HG02970 (cell line): Measurements from ENCODE around the gene RPE.

Source experiments
- ATAC-seq: cut with Tn5 transposase; IDR thresholded peaks from one replicate; pipeline ENCODE4 v1.9.1; 2021; ENCODE audit warnings: mild to moderate bottlenecking, moderate library complexity, moderate number of reproducible peaks; ENCODE audit not compliant: unreplicated experiment, low FRiP score

The RPE gene

DNA sequence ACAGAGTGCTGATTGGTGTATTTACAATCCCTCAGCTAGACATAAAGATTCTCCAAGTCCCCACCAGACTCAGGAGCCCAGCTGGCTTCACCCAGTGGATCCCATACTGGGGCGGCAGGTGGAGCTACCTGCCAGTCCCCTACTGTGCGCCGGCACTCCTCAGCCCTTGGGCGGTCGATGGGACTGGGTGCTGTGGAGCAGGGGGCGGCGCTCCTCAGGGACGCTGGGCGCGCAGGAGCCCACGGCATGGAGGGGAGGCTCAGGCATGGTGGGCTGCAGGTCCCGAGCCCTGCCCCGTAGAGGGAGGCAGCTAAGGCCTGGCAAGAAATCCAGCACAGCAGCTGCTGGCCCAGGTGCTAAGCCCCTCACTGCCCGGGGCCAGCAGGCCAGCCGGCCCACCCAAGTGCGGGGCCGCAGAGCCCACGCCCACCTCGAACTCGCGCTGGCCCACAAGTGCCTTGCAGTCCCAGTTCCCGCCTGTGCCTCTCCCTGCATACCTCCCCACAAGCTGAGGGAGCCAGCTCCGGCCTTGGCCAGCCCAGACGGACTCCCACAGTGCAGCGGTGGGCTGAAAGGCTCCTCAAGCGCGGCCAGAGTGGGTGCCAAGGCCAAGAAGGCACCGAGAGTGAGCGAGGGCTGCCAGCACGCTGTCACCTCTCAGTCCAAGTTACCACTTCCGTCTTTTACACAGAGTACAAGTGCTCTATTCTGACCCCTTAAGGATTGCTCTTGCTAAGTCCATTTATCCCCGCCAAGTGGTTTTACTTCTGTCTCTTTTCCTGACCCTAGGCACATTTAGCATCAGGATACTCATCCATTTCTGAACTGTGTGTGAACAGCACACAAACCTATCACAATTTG is 1.7 kb upstream of the RPE start:
- ATAC-seq: no peak

DNA sequence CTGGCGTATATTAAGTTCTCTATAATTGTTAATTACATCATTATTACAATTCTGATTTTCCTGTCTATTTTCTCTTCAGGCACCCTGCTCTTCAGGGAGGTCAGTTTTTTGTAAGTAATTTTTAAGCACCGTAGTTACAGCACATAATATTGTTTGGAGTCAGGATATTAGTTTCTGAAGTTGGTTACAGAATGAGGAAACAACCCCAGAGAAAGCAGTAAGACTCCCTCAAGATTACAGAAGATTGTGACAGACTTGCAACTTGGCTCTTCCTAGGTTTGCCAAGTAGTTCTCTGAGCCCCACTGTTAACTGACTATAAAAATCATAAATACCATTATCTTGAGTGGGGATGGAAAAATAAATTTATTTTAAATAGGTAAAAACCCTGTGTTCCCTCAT is 921 bp downstream of the RPE start:
- no peak for ATAC-seq

DNA sequence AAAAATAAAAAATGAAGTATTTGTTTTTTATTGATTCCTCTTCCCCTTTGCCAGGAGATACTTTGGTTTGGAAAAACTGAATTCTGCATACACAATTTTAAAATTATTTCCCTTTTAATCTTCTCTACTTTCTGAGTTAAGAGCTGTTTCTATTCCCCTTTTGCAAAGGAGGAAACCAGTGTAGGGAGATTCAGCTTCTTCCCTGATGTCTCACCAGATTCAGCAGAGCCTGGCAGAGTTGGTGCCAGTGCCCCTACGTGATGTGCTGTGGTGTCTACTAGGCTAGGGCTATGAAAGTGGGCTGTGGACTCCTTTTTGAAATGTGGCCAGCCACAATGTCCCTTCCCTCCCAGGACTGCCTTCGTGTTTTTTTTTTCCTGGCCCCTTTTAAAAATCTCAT is 2.4 kb downstream of the RPE start:
- ATAC-seq: no peak

DNA sequence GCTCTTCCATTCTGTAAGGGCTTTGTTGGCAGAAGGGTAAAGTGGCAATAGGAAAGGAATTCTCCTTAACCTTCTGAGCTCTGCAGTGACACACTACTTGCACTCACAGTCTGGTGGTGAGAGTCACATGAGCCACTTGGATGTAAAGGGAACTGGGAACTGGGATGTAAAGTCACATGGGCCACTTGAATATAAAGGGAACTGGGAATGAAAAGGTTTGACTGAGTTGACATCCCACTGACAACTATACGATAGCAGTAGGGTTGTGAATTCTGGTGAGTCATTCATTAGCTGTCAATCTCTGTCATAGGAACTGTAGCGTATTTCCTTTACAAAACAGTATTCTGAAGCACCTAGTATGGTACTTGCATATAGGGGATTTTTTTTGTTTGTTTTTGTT is 5.5 kb downstream of the RPE start:
- no peak for ATAC-seq

DNA sequence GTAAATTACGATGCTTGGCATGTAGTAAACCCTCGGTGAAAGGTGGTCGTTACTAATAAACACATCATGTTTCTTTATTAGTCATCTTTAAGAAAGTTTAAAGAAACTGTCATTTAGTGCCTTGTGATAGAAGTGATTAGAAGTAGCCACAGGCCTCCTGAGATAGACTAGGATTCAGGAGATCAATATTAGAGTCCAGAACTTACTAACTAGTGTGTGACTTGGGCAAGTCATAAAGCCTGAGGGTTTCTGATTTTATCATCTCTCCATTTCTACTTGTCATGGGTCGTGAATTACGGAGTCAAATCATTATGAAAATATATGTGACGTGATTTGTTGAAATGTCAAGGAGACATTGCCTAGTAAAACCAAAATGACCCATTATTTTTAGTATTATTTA is 6.7 kb downstream of the RPE start:
- no peak for ATAC-seq

DNA sequence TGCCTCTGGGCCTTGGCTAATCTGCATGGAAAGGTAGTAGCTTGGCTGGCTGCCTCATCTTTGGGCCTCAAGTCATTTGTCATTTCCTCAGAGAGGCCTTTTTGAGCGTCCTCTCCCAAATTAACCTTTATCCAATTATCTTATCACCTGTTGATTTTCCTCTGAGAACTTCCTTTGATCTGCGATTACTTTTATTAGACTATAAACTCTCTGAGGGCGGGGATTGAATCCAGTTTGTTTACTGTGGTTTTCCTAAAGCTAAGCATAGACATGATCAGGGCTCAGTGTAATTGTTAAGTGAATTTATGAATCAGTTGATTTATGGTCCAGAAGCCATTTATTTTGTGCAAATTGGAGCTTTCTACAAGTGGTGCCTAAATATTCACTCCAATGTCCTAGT is 7.5 kb downstream of the RPE start:
- ATAC-seq: no peak

DNA sequence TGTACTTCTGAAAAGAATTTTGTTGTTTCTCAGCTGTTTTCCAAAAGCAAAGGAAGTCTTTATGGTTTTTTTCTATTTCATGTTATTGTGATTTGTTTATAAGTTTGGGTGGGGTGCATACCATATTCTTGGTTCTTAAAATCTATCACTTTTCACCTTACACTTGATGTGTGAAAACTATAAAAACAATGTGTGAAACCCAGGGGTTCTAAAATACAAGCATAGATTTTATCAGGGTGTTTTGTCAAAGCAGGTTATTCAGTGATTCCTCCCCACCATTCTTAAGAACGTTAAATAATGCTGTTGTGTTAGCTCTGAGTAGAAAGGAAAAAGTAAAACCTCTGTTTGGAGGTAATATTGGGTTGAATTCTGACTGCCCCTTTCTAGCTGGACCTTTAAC is 17.7 kb downstream of the RPE start:
- no peak for ATAC-seq

DNA sequence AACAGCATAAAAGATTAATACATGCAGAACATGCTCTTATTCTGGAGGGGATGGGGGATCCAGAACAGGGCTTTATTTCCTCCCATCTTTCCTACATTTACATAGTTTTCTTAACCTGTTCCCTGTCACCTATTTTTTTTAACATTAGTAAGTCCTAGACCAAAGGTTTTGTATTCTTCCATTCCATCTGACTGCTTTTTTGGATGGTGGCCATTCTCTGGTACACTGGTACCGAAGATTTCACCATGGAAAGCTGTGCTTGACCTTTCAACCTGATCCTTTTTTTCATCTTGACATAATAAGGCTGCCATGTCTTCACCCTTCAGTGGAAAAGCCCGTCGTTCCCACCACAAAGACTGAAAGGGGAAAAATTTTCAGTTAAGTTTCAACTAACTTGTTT is 20.4 kb downstream of the RPE start:
- ATAC-seq: no peak

DNA sequence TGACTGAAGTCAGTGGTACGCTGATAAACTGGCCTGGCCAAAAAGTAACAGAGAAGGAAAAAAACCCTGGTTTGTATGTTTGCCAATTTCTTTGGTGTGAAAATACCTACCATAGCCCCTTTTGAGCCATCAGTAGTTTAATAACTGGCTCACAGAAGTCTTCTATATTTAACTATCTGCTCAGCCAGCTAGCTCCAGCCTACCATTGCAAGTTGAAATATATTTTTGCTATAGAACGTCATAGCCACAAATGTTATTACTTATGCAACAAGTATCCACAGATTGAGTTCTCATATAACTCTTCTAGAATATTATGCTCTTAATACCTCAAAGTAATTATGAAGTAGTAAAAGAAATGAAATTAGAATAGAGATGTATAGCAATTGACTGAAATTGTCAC is 25.2 kb downstream of the RPE start:
- no peak for ATAC-seq

DNA sequence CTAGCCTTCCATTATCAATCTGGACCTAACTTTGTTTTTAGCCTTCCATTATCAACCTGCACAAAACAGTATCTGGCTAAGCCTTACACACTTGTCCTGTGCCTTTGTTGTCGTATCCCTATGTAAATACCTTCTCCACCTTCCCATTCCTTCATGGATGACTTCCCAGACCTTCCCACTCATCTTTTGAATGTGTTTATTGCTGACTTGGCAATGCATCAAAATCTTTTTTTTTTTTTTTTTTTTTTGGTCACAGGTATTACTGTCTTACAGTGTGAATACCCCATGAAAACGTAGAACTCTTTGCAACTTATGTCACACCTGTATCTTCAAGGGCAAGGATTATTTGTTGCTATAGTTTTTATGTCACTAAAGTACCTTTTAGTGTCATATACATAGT is 25.7 kb downstream of the RPE start:
- ATAC-seq: no peak

DNA sequence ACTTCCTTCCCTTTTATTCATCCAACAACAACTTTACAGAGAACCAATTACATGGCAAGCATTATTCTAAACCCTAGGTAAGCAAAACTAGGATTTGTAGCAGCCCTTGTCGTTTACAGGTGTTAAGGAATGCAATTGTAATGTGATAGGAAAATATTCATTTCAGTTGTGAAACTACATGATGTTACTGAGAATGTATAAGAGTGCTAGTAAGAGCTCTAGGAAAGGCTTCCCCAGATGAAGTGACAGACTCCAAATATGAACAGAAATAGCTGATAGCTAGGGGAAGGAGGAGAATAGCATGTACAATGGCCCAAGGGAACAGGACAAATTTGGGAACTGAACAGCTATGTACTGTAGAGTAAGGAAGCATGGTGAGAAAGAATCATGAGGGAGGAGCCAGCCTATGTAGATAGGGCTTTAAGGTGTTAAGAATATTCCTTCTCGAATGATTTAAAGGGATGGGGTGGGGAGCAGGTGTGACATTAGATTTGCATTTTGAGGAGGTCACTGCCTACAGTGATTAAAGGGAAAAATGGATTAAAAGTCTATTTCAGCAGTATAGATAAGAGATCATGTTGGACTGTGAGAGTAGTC is 31.7 kb downstream of the RPE start:
- no peak for ATAC-seq

DNA sequence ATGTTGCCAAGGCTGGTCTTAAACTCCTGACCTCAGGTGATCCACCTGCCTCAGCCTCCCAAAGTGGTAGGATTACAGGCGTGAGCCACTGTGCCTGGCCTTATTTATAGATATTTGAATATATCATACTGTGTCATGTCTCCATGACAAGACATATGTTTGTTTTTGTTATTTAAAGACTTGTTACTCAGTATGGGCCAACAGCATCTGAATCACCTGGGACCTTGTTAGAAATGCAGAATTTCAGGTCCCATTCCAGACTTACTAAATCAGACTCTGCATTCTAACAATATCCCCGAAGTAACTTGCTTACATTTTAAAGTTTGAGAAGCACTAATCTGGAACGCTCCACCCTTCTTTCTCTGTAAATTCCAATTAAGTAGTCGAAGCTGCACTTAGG is 33.2 kb downstream of the RPE start:
- ATAC-seq: no peak

DNA sequence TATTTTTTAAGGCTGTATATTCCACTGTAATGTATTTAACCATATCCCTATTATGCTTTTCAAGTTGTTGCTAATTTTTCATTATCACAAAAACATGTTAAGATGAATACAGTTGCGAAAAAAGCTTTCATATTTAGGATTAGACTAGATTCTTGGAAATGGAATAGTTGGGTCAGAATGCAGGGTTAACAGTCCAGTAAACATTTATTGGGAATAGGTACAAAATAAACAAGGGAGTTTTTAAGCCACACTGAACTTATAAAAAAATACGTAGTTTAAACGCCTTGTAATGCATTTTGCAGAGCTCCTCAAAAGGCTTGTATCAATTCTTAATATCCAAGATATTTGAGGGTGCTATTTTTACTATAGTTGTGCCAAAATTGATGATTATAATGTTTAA is 35.6 kb downstream of the RPE start:
- no peak for ATAC-seq

DNA sequence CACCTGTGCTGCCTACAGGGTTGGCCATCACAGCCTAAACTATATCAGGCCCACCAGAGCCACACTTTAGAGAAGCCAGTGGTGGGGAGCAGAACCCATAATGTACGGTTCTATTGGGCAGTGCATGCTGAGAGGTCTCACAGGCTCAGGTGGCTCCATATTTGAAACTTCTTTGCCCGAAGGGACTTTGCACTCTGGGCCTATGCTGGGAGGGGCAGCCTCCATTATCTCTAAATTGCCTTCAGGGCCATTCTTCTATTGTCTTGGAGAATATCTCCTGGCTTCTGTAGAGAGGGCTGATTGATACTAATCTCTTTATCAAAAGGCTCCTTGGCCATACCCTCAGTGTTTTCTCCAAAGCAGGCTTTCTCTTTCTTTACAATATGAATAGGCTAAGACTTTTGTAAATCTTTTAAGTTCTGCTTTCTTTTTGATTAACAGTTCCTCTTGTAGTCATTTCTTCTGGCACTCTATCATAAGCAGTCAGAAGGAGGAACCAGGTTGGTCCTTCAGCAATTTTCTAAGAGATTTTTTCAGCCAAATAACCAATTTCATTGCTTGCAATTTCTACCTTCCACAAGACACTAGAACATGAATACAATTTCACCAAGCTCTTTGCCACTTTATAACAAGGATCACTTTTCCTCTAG is 44.5 kb downstream of the RPE start:
- ATAC-seq: no peak

DNA sequence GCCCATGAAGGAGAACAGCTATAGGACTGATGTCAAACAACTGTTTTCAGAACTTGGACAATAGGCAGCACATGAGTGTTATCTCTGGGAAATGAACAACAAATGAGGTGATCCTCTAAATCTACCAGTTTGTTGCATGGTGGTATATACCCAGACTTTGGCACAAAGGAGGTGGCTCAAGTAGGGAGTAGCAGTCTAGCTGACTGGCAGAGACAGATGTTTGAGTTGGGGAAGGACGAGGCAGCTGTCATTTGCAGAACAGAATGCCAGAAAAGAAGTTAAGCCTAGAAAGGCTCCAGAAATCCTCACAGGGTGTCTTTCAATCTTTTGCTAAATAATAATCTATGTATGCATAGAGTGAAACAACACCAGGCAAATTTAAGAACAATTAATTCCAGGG is 47.4 kb downstream of the RPE start:
- no peak for ATAC-seq

DNA sequence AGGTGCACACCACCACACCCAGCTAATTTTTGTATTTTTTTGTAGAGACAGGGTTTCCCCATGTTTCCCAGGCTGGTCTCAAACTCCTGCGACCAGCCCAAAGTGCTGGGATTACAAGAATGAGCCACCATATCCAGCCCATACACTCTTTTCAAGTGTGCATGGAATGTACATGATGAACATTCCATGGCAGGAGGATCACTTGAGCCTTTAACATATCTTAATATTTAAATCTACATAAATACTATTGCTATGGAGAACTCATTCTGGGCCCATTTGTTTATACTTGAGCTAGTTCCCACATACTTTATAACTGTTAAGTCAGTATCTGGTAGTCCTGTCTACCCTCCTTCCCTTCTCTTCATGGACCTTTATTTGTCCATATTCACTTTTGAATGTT is 48.4 kb downstream of the RPE start:
- ATAC-seq: no peak

DNA sequence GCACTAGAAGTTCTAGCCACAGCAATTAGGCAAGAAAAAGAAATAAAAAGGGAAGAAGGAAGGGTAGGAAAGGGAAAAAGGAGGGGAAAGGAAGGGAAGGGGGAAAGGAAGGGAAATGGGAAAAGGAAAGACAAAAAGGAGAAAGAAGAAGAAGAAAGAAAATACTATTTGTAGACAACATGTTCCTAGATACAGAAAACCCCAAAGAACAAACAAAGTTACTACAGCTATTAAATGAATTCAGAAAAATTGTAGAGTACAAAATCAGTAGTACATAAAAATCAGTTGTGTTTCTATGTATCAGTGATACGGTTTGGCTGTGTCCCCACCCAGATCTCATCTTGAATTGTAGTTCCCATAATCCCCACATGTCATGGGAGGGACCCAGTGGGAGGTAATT is 52.3 kb downstream of the RPE start:
- no peak for ATAC-seq

DNA sequence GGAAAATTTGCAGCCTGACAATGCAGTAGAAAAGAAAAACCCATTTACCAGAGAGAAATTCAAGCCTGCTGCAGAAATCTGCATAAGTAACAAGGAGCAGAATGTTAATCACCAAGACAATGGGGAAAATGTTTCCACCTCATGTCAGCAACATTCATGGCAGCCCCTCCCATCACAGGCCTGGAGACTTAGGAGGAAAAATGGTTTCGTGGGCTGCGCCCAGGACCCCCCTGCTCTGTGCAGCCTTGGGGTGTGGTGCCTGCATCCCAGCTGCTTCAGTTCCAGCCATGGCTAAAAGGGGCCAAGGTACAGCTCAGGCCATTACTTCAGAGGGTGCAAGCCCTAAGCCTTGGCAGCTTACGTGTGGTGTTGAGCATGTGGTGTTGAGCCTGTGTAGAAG is 53.4 kb downstream of the RPE start:
- ATAC-seq: no peak

DNA sequence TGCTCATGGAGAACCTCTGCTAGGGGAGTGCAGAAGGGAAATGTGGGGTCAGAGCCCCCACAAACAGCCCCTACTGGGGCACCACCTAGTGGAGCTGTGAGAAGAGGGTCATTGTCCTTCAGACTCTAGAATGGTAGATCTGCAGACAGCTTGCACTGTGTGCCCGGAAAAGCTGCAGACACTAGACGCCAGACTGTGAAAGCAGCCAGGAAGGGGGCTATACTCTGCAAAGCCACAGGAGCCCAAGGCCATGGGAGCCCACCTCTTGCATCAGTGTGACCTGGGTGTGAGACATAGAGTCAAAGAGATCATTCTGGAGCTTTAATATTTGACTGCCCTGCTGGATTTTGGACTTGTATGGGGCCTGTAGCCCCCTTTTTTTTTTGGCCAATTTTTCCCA is 60.9 kb downstream of the RPE start:
- ATAC-seq: no peak
